H1 (cell line): ENCODE data around the gene FAT3. TPM values are rescaled to one million over a fixed set of nuclear protein-coding genes. Genes with fewer than 3 reads are reported as not detected.

Experiments used
- ASH2L ChIP-seq: fragments of 200-600, 300-600 bp; sonication (generic); IDR thresholded peaks from one replicate; pipeline ENCODE4 v1.7.1; 2017; ENCODE audit warnings: low read length
- BACH1 ChIP-seq: IDR thresholded peaks from 2 replicates; pipeline ENCODE4 v1.6.1; 2012; ENCODE audit warnings: low read length, improper control_type of control experiment
- CBX5 ChIP-seq: fragments of 300-800, 300-1000 bp; sonication (generic); IDR thresholded peaks from 2 replicates; pipeline ENCODE4 v1.7.1; 2016; ENCODE audit warnings: antibody characterized with exemption, low read length, low read depth
- CBX8 ChIP-seq: fragments of 300-800, 300-1000 bp; sonication (generic); IDR thresholded peaks from 2 replicates; pipeline ENCODE4 v1.7.1; 2016; ENCODE audit warnings: low read depth, low read length, borderline replicate concordance
- CHD1 ChIP-seq: IDR thresholded peaks from 2 replicates; pipeline ENCODE4 v1.6.1; 2012; ENCODE audit warnings: low read depth, low read length, improper control_type of control experiment
- CREB1 ChIP-seq: IDR thresholded peaks from 2 replicates; pipeline ENCODE4 v1.6.1; 2012; ENCODE audit warnings: inconsistent platforms
- CTBP2 ChIP-seq: IDR thresholded peaks from 2 replicates; pipeline ENCODE4 v1.7.0; 2011; ENCODE audit warnings: borderline replicate concordance, mild to moderate bottlenecking, moderate library complexity, mixed read lengths, low read length; ENCODE audit not compliant: insufficient read depth, insufficient read length
- HDAC6 ChIP-seq: IDR thresholded peaks from one replicate; pipeline ENCODE4 v1.7.1; 2012; ENCODE audit warnings: low read depth, mild to moderate bottlenecking, inconsistent platforms, low read length, moderate library complexity
- KDM1A ChIP-seq: fragments of 200-600, 300-600 bp; sonication (generic); IDR thresholded peaks from 2 replicates; pipeline ENCODE4 v1.7.1; 2016; ENCODE audit warnings: mild to moderate bottlenecking, low read length, borderline replicate concordance
- MAFK ChIP-seq: IDR thresholded peaks from 2 replicates; pipeline ENCODE4 v1.6.1; 2012; ENCODE audit warnings: low read depth, mild to moderate bottlenecking, improper control_type of control experiment, low read length
- PHF8 ChIP-seq: fragments of 200-600 bp; sonication (generic); conservative IDR thresholded peaks from 2 replicates; pipeline ENCODE4 v1.7.1; 2012; ENCODE audit warnings: low read depth, mild to moderate bottlenecking, inconsistent platforms, low read length, moderate library complexity
- POU5F1 ChIP-seq: IDR thresholded peaks from 2 replicates; pipeline ENCODE4 v1.6.1; 2011; ENCODE audit warnings: low read depth, mild to moderate bottlenecking, low read length, moderate library complexity
- SIX5 ChIP-seq: IDR thresholded peaks from 2 replicates; pipeline ENCODE4 v1.6.1; 2011; ENCODE audit warnings: mild to moderate bottlenecking, low read depth, low read length
- SP1 ChIP-seq: IDR thresholded peaks from 2 replicates; pipeline ENCODE4 v1.6.1; 2011; ENCODE audit warnings: low read depth, low read length
- SP4 ChIP-seq: IDR thresholded peaks from 2 replicates; pipeline ENCODE4 v1.6.1; 2012; ENCODE audit warnings: low read length, inconsistent platforms
- SUZ12 ChIP-seq: fragments of 200-600 bp; sonication (generic); IDR thresholded peaks from 2 replicates; pipeline ENCODE4 v1.6.1; 2012; ENCODE audit warnings: mild to moderate bottlenecking, inconsistent platforms, low read length, moderate library complexity, mixed read lengths
- TCF12 ChIP-seq: IDR thresholded peaks from 2 replicates; pipeline ENCODE4 v1.6.1; 2011; ENCODE audit warnings: low read depth, mild to moderate bottlenecking, low read length
- YY1 ChIP-seq: IDR thresholded peaks from 2 replicates; pipeline ENCODE4 v1.6.1; 2011; ENCODE audit warnings: low read depth, mild to moderate bottlenecking, low read length
- ZNF274 ChIP-seq: IDR thresholded peaks from 2 replicates; pipeline ENCODE4 v1.7.0; 2012; ENCODE audit warnings: low read length, borderline replicate concordance; ENCODE audit errors: extremely low read depth
- polyA plus RNA-seq, 7 experiments: library from polyadenylated mRNA; depleted of rRNA in 3 of 7; stranded (reverse) in 5 of 7; unstranded in 2 of 7; fragments of >200 nt in 5 of 7; fragments of 200-250 nt in 2 of 7; gene quantifications; 1 replicate in 5 of 7; 2 replicates in 1 of 7; 4 replicates in 1 of 7; pipeline versions ENCODE4 v1.2.1 to v1.2.3, GENCODE V29; 2011 to 2013; ENCODE audit warnings: missing spikeins in 2 of 7, mixed read lengths in 2 of 7
- total RNA-seq: library from RNA; stranded (reverse); fragmentation: NEBNext Ultra II Directional; extraction: Animal tissue kit (Norgen Biotek cat#: 25700); gene quantifications from 2 replicates; pipeline ENCODE4 v1.2.1, GENCODE V29; 2021
- TF ChIP-seq, protein P1 (sequence below): IDR thresholded peaks from 2 replicates; pipeline ENCODE4 v1.6.1; 2012; ENCODE audit warnings: inconsistent platforms
- TF ChIP-seq, protein P2 (sequence below): IDR thresholded peaks from 2 replicates; pipeline ENCODE4 v1.6.1; 2012; ENCODE audit warnings: inconsistent platforms
- TF ChIP-seq, protein P3 (sequence below): IDR thresholded peaks from 2 replicates; pipeline ENCODE4 v1.6.1; 2011; ENCODE audit warnings: low read length, improper control_type of control experiment

The FAT3 gene
- total and polyA plus RNA-seq, 2 of the 8 experiments (the other 6 are each of a cell fraction or from before 2014, with no cell fraction given), result 7.2 to 18.4 TPM

DNA sequence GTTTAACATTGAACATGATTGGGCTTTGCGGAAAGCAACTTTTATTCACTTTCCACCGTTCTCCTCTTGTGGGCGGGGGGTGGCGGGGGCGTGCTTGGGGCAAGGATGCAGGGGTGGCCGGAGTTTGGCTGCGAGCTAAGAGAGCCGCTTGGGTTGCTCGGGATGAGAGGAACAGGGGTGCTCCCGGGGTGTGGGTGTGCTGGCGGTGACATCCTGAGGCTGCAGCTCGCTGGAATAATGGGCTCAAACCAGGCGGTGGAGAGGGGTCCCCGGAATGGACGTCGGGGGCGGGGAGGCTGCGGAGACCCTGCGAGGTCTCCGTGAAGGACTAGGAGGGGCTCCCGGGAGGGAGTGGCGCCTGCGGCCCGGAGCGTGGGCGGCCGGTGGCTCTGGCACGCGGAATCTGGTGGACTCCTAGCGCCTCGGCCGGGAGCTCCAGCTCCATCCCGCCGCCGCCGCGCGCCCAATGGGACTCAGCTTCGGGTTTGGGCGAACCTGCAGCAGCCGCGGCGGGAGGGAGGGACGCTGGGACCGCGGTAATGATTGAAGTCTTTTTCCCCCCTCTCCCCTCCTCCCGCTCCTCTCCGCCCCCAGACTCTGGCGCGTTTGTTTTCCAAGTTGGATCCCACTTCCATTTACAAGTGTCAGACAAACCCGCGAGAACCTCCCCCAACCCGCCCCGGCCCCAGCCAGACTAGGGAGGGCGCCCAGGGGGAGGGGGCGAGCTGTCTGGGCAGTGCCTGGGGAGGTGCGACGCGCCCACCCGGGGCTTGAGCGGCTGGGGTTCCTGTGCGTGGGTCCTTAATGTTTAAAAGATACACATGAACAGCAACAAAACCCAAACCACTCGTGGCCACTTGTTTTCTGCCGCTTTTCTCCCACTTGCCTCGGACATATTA is 2.0 kb downstream of the FAT3 start (continued):
- TF ChIP-seq ZNF274 (no peak), CTBP2 (peak; percentile 52), SP4 (no peak), SUZ12 (no peak), PHF8 (no peak; the same call in 1 of the 2 replicates), POU5F1 (no peak), YY1 (0 out of 2 replicates have a peak, but pooled peaks have one; percentile 12), CHD1 (no peak), CREB1 (no peak), CBX5 (no peak), SIX5 (no peak), HDAC6 (no peak), ASH2L (peak; percentile 39), TCF12 (no peak), SP1 (no peak), CBX8 (no peak), KDM1A (no peak), BACH1 (no peak), MAFK (no peak)
- TF ChIP-seq, protein P1, sequence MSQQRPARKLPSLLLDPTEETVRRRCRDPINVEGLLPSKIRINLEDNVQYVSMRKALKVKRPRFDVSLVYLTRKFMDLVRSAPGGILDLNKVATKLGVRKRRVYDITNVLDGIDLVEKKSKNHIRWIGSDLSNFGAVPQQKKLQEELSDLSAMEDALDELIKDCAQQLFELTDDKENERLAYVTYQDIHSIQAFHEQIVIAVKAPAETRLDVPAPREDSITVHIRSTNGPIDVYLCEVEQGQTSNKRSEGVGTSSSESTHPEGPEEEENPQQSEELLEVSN, result peak; percentile 44; the same call in 1 of the 2 replicates
- TF ChIP-seq, protein P2, sequence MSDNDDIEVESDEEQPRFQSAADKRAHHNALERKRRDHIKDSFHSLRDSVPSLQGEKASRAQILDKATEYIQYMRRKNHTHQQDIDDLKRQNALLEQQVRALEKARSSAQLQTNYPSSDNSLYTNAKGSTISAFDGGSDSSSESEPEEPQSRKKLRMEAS, result no peak; the same call in 1 of the 2 replicates
- TF ChIP-seq, protein P3, sequence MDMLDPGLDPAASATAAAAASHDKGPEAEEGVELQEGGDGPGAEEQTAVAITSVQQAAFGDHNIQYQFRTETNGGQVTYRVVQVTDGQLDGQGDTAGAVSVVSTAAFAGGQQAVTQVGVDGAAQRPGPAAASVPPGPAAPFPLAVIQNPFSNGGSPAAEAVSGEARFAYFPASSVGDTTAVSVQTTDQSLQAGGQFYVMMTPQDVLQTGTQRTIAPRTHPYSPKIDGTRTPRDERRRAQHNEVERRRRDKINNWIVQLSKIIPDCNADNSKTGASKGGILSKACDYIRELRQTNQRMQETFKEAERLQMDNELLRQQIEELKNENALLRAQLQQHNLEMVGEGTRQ, result no peak
